Lower lobe of right lung (tissue), 2 donors: Measurements from ENCODE around the gene NSG2. TPM values are rescaled to one million over a fixed set of nuclear protein-coding genes. Genes with fewer than 3 reads are reported as not detected.

Experiments
- ATAC-seq, 2 donors: fragments of 200-7000 bp; cut with Tn5 transposase; one replicate each; pipeline ENCODE4 v1.9.1; 2020 to 2022; ENCODE audit warnings: mild to moderate bottlenecking in 2 of 2, moderate library complexity in 2 of 2
- DNase-seq: peaks from one replicate; pipeline ENCODE4 v3.0.0-alpha.2; 2020
- H3K27ac ChIP-seq: fragments of 200-600 bp; one replicate; pipeline ENCODE4 v1.8.0; 2022
- H3K27me3 ChIP-seq: fragments of 200-600 bp; one replicate; pipeline ENCODE4 v1.8.0; 2022; ENCODE audit warnings: low read depth
- H3K36me3 ChIP-seq: fragments of 200-600 bp; one replicate; pipeline ENCODE4 v1.8.0; 2022; ENCODE audit warnings: mild to moderate bottlenecking
- H3K4me1 ChIP-seq: fragments of 200-600 bp; one replicate; pipeline ENCODE4 v1.8.0; 2022
- H3K4me3 ChIP-seq: fragments of 200-600 bp; one replicate; pipeline ENCODE4 v1.8.0; 2022; ENCODE audit warnings: mild to moderate bottlenecking
- H3K9me3 ChIP-seq: fragments of 200-600 bp; one replicate; pipeline ENCODE4 v1.8.0; 2022
- intact Hi-C: fragments of 100-400 bp; cut with DNase I; formaldehyde crosslinking; loops from one replicate; pipeline ENCODE4 v1.11.0; 2022
- total RNA-seq: library from RNA; stranded (reverse); fragmentation: NEBNext Ultra II Directional; extraction: Animal tissue kit (Norgen Biotek cat#: 25700); gene quantifications from one replicate; pipeline ENCODE4 v1.2.1, GENCODE V29; 2021
- TF ChIP-seq, protein P1 (sequence below): fragments of 200-600 bp; IDR thresholded peaks from one replicate; pipeline ENCODE4 v1.8.0; 2022; ENCODE audit warnings: antibody characterized with exemption, mild to moderate bottlenecking
- donor health status: DM: no; HTN: yes; CAD: no; lungs with severe emphysema.

Gene NSG2
- total RNA-seq, 1 donor from 2014 or later = not detected

DNA sequence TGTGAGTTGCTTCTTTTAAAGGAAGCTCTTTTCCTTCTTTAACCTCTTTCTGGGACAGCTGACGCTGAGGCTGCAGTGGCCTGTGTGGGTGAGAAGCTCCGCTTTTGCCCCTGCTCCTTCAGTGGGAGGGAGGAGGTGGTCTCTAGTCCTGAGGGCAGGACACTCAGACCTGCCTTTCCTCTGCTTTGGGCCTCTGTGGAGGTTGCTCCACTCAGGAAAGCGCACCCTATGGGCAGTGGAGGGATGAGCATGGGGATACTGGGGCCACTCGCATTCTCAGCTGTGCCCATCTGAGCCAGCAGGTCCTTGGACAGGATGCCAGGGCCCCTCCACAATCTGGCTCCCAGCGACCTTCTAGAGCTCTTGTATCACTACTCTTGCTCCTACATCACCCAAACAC is 111.5 kb downstream of the NSG2 start:
- Histone ChIP-seq H3K27ac (no peak overlapping the region), H3K4me3 (no peak overlapping the region), H3K36me3 (no peaks in the 10 kb centered on the region), H3K27me3 (no peaks in the 10 kb centered on the region), H3K4me1 (no peaks in the 10 kb centered on the region), H3K9me3 (peaks cover 6% of the 10 kb centered on the region)
- TF ChIP-seq, protein P1, sequence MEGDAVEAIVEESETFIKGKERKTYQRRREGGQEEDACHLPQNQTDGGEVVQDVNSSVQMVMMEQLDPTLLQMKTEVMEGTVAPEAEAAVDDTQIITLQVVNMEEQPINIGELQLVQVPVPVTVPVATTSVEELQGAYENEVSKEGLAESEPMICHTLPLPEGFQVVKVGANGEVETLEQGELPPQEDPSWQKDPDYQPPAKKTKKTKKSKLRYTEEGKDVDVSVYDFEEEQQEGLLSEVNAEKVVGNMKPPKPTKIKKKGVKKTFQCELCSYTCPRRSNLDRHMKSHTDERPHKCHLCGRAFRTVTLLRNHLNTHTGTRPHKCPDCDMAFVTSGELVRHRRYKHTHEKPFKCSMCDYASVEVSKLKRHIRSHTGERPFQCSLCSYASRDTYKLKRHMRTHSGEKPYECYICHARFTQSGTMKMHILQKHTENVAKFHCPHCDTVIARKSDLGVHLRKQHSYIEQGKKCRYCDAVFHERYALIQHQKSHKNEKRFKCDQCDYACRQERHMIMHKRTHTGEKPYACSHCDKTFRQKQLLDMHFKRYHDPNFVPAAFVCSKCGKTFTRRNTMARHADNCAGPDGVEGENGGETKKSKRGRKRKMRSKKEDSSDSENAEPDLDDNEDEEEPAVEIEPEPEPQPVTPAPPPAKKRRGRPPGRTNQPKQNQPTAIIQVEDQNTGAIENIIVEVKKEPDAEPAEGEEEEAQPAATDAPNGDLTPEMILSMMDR = no peak
- no peak for ATAC-seq
- no peak for DNase-seq
- intact Hi-C loops = no loop called here

Other genes with a start within 250 kb of the NSG2 start
- 67.5 TPM for gene CPEB4, start 157.4 kb upstream of the NSG2 start, total RNA-seq
- not detected for gene C5orf47, start 56.5 kb upstream of the NSG2 start, total RNA-seq